Smooth muscle cell of the brain vasculature (primary cell): ENCODE measurements around the gene MYO3B.
"Not testable (repeated sequence)": the region's sequence is repeated elsewhere in the genome, so short reads cannot be mapped to it uniquely, and the experiment has no call there.

ENCODE experiments used
- DNase-seq: peaks from one replicate; pipeline ENCODE4 v3.0.0-alpha.2; 2012; ENCODE audit warnings: low read depth, low spot score

Gene MYO3B

DNA sequence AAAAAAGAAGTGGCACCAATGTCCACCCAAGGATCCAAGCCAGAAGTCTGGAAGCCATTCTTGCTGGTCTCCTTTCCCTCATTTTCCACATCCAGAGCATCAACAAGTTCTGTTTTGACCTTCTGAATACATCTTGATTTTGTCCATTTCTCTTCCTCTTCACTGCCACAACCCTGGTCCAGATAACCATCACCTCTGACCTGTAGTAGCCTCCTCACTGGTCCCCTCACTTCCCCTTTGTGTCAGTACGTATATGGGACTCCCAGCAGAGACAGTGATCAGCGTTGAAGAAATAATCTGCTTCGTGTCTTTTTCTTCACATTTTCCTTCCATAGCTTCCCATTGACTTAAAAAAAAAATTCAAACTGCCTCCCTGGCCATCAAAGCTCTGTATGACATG lies 427.9 kb downstream of the MYO3B start:
- no peak for DNase-seq

DNA sequence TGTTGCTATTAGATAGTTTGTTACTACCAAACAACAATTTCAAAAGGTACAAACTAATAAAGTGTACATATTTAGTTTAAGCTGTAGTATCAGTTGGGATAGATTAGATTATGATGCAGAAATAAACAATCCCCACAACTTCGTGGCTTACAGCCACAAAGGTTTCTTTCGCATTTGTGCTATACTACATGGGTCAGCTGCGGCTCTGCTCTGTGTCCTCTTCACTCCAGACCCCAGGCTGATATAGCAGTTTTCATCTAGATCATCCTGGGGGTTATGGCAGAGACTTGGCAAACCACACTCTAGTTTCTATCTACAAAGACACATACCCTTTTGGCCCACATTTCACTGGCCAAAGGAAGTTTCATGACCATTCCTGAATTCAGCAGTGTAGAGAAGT lies 429.2 kb downstream of the MYO3B start:
- no peak for DNase-seq

DNA sequence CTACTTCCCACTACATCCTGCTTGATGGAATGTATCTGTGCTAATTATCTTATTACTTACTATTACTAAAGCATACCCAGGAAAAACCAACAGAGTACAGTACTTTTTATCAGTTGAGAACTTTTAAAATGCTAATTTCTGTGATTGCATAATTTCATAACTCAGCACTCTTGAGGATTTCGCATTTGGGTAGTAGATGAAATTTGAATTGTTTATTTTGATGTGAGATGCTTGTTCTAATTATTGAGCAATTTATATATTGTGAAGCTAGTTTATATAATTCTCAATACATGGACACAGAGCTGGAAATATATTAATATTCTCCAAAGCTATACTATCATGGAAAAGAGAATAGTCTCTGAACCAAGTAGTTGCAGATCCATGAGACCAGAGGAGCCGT lies 432.7 kb downstream of the MYO3B start:
- DNase-seq = no peak

DNA sequence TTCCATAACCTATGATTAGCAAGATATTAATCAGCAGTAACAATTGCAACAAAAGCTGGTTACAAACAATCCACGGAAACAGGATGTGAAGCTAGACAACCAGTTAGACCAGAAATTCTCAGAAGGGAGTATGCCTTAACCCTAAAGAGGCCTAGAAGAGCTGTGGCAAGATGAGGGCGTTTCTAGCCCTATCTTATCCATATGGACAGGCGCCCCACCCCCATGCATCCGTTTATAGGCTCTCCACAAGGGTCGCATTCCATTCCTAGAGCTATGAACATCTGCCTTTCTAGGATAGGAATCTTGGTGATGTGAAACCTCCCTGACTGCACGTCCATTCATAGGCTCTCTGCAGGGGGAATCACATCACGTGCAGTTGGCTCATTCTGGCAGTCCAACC lies 441.0 kb downstream of the MYO3B start:
- DNase-seq = not testable (repeated sequence)

DNA sequence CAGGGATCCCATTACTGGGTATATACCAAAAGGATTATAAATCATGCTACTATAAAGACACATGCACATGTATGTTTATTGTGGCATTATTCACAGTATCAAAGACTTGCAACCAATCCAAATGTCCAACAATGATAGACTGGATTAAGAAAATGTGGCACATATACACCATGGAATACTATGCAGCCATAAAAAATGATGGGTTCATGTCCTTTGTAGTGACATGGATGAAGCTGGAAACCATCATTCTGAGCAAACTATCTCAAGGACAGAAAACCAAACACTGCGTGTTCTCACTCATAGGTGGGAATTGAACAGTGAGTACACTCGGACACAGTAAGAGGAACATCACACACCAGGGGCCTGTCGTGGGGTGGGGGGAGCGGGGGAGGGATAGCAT lies 457.1 kb downstream of the MYO3B start:
- DNase-seq = not testable (repeated sequence)

DNA sequence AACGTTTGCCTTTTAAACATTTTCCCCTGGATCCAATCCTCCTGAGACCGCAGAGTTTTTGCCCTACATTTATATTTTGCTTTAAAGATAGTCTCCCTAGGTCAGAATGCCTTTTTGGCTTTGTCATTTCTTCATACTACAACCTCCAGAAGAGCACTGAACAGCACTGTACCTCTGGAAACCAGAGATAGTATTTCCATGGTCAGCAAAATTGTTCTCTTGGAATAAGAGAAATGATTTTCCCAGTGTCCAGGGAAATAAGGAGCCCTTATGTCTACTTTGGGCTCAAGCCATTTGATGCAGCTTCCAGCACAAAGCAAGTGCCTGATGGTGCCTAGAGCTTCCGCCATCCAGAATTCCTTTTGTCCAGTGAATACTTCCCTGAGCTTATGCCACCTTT lies 461.7 kb downstream of the MYO3B start:
- no peak for DNase-seq

DNA sequence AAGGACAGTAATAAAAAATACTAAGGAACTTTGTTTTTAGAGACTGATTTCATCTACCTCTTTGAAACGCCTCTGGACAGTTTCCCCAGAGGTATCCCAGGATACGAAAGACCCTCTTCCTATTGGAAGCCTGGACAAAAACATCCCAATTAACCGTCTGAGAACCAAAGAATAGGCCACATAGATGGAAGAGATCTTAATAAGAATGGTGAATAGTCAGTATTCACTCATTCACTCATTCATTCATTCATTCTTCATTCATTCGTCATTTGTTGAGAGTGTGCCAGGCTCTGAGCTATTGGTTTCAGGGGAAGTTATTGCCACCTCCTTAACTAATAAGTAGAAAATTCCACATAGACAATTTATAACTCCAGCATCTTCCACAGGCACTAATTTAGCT lies 464.0 kb downstream of the MYO3B start:
- DNase-seq = no peak

DNA sequence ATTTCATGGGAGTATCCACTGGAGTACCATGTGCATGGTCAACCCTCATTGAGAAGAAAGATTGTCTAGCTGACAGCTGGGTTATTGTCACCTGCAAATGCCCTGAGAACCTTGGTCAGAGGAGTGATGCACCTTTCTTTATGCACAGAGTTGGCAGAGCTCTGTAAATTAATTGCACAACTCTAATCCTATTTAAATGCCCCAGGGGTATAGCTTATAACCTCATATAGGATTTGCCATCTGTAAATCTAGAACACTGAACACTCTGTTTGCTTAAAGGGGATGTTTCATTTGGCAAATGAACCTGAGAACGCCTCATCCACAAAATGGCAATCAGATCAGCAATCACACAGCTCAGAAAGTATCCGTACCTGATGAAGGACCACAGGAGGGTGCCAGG lies 465.4 kb downstream of the MYO3B start:
- DNase-seq = no peak

DNA sequence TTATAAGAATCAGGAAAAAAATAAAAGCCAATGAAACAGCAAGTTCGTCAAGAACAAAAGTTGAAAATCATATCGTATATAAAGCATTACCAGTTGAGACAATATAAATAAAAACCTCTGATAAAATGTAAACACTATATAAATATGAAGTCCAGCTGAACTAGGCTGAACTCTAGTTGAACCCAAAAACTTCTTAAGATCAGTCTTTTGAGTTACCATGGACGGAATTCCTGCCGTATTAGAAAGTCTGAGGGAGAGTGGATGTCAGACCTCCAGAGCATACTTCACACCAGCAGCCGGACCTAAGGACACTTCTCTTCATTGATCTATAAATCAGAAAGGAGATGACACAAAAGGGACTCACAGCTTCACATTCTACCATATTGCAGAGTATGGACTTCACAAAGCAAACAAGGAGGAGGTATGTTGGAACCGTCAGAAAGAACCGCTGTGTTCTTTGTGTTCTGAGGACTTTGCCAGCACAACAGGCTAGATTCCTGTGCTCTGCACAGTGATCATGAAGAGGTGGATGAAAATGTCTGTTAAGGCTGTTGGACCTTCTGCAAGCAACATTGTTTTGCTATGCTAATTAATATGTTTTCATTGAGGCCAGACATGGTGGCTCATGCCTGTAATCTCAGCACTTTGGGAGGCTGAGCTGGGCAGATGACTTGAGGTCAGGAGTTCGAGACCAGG lies 469.9 kb downstream of the MYO3B start:
- DNase-seq = no peak

DNA sequence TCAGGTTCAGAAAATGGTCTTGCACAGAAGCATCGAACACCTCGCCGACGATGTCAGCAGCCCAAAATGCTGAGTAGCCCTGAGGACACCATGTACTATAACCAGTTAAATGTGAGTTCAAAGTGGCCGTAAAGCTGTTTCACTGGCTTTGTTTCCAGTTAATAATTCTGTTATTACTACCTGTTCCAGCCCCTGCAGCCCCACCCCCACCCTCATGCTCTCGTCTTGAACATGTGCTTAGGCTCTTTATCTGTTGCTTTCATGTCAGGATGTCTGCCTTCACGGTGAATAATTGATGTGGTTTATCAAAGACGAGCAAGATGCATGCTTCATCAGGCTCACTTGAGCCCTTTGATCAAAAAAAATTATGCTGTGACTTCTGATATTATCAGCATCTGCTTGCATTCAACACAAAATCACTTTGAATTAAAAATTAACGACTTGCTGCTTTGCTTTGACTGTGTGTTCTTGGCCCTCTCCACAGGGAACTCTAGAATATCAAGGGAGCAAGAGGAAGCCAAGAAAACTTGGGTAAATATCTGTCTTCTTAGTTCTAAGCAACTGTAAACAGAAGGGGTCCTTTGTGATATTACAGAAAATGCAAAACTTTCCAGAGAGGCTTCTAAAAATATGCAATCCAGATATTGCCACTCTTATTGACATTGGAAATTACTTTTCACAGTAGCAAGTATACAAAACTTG lies 473.8 kb downstream of the MYO3B start:
- no peak for DNase-seq

DNA sequence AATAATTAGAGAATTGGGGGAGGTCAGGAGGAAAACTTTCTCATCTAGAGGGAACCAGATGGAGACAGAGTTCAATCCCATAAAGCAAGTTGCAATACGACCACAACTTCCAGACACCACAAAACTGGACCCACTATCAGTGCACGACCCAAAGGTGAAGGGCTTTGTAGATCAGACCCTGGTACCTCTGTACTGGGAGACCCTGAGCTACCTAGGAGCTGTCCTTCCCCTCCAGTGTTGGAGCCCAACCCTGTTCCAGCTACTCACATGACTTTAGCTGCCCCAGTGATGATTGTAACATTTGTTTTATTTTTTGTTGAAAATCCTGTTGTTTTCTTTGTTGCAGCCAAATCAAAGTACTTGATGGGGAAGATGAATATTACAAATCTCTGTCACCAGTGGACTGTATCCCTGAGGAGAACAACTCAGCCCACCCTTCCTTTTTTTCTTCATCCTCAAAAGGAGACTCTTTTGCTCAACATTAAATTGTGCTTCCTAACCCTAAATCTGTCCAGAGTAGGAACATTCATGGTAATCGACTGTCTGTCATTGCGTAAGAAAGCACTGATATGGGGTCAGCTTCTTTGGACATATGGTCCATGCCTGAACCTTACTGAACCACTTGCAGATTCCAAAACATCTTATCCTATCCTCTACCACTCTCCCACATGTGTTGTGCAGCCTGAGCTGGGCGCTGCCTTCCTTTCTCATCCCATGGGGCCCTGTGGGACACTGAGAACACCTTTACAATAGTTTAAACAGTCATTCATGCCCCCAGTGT lies 474.9 kb downstream of the MYO3B start:
- no peak for DNase-seq

DNA sequence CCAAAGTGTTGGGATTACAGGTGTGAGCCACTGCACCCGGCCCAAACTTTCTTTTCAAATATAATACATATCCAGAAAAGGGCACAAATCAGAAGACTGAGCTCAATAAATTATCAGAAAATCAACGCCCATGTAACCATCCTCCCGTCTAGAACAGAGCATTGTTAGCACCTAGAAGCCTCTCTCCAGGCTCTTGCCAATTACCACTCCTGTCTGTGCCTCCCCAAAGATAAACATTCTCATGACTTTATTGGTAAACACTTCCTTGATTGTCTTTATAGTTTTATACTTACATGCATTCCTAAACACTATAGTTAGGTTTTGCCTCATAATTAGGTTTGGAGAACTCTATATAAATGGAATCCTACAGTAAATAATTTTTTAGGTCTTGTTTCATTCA lies 478.7 kb downstream of the MYO3B start:
- DNase-seq = no peak

DNA sequence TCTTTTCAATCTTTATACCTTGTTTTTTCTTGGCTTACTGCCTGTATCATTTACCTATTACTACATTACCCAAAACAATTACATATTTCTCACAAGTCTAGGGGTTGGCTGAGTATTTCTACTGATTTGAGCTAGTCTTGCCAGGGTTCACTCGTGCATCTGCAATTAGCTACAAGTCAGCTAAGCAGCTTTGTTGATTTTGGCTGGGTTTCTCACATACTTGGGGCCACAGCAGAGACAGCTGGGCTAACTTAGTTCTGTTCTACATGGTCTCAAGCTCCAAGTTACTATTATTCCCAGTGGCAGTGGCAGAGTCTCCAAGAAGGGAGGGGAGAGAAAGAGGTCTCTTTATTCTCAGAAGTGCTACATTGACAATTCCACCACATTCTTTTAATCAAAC lies 482.5 kb downstream of the MYO3B start:
- DNase-seq = peak; percentile 6

DNA sequence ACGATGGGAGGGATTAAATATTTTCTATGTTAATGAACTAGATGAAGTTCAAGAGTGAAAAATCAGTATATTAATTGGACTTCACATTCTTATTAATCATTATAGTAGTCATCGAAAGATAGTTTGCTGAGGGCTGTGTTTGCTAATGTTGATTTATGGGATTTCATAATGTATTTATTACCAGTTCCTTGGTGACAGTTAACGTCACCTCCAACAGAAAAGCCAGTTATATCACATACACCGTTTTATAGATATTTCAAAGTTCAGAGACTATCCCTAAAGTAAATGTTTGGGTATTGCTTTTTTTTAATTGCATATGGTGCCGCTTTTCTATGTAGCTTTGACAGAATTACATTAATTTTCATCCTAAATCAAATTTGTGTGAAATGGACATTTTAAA lies 487.8 kb downstream of the MYO3B start:
- no peak for DNase-seq

DNA sequence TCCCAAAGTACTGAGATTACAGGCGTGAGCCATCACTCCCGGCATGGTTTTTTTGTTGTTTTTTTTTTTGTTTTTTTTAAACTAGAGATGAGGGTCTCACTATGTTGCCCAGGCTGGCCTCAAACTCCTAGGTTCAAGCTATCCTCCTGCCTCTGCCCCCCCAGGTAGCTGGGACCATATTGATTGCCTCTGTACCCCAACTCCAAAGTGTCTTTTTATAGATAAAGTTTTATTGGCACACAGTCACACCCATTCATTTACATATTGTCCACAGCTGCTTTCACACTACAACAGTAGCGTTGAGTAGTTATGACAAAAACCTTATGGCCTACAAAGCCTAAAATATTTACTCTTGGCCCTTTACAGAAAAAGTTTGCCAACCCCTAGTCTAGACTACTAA lies 492.0 kb downstream of the MYO3B start:
- no peak for DNase-seq

DNA sequence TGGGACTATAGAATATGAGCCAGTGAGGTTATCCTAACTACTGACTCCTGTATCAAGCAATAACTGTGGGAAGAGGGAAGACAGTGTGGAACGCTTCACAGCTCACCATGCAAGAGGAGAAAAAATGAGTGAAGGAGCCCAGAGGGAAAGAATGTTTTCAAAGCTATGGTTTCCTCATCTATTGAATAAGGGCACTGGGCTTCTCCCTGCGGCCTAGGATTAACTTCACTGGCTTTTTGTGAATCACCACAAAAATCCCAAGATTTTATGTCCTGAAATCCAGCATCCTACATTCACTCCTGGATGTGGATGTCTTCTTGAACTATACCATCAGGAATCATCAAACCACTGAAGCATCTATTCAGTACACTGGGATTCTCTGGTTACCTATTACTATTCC lies 492.7 kb downstream of the MYO3B start:
- no peak for DNase-seq

DNA sequence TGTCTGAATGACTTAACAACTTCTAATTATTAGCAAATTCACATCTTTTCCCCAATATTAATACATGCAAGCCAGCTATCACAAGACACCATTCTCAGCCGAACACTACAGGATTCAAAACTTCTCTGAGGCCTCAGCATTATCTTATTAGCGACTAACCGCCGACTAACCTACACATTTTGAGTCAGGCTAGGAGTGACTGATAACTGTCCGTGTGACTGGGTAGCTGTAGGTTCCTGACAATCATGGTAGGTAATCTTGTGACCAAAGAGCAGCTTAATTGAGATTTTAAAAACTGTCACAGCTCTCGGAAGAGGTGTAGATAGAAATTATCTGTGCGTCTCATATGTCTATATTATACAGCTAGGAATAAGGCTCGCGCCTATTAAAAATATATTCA lies 493.1 kb downstream of the MYO3B start:
- DNase-seq = no peak

DNA sequence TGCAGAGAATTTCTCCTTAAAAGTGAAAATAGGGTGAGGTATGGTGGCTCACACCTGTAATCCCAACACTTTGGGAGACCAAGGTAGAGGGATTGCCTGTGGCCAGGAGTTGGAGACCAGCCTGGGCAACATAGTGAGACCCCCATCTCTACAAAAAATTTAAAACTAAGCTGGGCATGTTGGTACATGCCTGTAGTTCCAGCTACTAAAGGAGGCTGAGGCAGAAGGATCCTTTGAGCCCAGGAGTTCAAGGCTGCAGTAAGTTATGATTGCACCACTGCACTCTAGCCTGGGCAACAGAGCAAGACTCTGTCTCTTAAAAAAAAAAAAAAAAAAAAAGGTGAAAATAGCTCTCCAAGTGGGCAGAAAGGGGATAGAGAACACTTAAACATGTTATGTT lies 496.3 kb downstream of the MYO3B start:
- not testable (repeated sequence) for DNase-seq

DNA sequence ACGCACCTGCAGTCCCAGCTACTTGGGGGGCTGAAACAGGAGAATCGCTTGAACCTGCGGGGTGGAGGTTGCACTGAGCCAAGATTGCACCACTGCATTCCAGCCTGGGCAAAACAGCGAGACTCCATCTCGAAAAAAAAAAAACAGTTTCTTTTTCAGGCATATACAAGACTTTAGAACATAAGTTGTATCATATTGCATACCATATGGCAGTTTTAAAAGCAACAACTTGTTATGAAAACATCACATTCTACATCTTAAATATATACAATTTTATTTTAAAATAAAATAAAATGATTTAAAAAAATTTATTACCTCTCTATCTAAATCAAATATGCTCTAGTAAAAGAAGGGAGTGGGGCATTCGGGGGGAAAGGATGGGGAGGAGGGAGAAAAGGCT lies 497.8 kb downstream of the MYO3B start:
- DNase-seq = no peak

DNA sequence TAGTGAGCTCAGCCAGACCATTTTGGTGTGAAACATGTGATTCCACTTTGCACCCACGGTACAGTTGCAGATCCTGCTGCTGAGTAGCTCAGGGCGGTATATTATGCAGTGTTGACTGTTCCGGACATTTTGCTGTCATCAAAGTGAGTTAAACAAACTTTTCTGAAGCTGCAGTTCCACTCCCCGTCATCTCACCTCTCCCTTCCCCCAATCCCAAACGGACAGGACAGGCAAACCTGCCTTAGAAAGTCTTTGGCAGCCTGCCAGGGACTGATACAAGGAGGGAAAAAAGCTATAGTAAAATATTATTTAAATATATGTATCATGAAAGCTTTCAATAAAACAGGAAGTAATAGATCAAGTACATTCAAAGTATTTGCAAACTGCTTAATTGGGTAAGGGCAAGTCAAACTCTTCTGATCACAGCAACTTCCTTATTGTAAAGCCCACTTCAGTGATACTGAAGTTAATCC lies 501.7 kb downstream of the MYO3B start:
- DNase-seq = no peak

DNA sequence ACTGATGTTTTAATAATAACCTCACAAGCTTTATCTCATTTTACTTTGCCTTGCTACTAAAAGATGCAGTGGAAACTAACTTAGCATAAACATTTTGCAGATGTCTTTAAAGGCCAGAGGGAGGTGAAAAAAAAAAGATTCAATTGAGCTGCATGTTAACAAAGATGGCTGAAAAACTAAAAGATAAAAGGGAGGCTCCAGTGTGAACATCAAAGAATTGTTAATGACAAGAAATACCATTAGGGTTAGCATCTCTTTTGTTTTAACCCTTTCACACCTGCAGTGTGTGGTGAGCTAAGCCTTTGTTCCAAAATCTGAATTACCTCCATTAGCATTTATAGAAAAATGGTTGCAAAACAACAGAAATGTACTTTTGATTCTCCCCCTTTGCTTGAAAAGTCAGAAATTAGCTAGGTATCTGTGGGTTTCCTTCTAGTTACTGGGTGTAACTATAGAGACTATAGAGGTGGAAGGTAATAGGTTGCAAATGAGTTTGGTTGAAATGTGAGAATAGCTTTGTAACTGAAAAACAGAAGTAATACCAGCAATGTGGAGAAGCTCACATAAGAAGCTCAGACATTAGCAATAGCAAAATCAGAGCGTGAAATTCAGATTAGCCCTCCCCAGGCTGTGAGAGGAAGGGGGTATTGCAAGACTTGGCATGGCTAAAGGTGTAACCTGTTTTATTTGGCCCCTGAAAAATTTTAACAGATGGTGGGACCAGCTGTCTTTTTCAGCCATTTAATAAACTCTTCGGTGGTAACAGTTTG lies 502.4 kb downstream of the MYO3B start:
- DNase-seq = no peak

DNA sequence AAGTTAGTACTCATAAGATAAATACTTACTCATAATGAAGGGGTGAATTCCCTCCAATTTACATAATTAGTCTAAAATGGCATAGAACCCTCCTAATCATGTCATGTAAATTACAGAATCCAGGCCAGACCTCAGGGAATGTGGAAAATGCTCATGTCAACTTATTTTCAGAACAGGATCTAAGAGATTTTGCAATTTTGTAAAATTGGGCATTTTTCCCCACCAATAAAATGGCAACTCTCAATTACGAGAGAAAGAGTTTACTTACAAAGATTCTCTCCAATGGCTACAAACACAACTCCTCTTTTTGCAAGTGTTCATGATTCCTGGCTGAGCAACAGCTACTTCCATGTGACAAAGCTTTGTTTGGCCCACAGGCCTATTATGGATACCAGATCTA lies 503.4 kb downstream of the MYO3B start:
- no peak for DNase-seq
